Thymus (tissue), 11 donors: ENCODE measurements around the gene NCAPG2. TPM values are rescaled to one million over a fixed set of nuclear protein-coding genes. Genes with fewer than 3 reads are reported as not detected.

Source experiments
- DNase-seq, 9 donors: peaks; one replicate each; pipeline ENCODE4 v3.0.0-alpha.2; 2013; ENCODE audit warnings: low spot score in 9 of 9, low read depth in 6 of 9, missing footprints in 1 of 9
- H3K27ac ChIP-seq, 2 donors: one replicate each; pipeline ENCODE4 v1.5.1; 2013; ENCODE audit warnings: control low read depth in 1 of 2, low read depth in 1 of 2, low read length in 1 of 2, mild to moderate bottlenecking in 1 of 2, moderate library complexity in 1 of 2
- H3K27me3 ChIP-seq, 2 donors: one replicate each; pipeline ENCODE4 v1.5.1; 2013; ENCODE audit warnings: low read length in 1 of 2; ENCODE audit not compliant: control insufficient read depth in 2 of 2, insufficient read depth in 1 of 2
- H3K36me3 ChIP-seq, 2 donors: one replicate each; pipeline ENCODE4 v1.5.1; 2013; ENCODE audit warnings: low read length in 1 of 2, mild to moderate bottlenecking in 1 of 2, moderate library complexity in 1 of 2; ENCODE audit not compliant: control insufficient read depth in 2 of 2, insufficient read depth in 2 of 2
- H3K4me1 ChIP-seq, 2 donors: one replicate each; pipeline ENCODE4 v1.5.1; 2013; ENCODE audit warnings: low read length in 2 of 2; ENCODE audit not compliant: control insufficient read depth in 2 of 2, insufficient read depth in 2 of 2
- H3K4me3 ChIP-seq, 2 donors: one replicate each; pipeline ENCODE4 v1.5.1; 2013; ENCODE audit warnings: low read length in 2 of 2, control low read depth in 1 of 2, mild to moderate bottlenecking in 1 of 2
- H3K9me3 ChIP-seq, 2 donors: one replicate each; pipeline ENCODE4 v1.5.1; 2013; ENCODE audit warnings: low read length in 1 of 2, mild to moderate bottlenecking in 1 of 2; ENCODE audit not compliant: control insufficient read depth in 2 of 2, insufficient read depth in 1 of 2
- WGBS: extraction: QIAGEN DNeasy Blood & Tissue Kit; methylation state at CpG from one replicate; pipeline ENCODE4 v1.1.7; 2013; 5-methylcytosine and 5-hydroxymethylcytosine counted together
- polyA plus RNA-seq: library from polyadenylated mRNA; stranded (reverse); fragments of 200-250 nt; gene quantifications from one replicate; pipeline ENCODE4 v1.2.3, GENCODE V29; 2013
- total RNA-seq: library from RNA; stranded (reverse); fragments of 120-200 nt; gene quantifications from one replicate; pipeline ENCODE4 v1.2.4, GENCODE V29; 2013
- donor health status: healthy.

NCAPG2 gene
- total and polyA plus RNA-seq, 2 donors, result 3.8 to 22.7 TPM

GRCh38 chr7:158730383-158731346 is 26.1 kb upstream of the NCAPG2 start:
- no peak for DNase-seq
- no peaks in the 10 kb centered on the region for H3K4me1 ChIP-seq
- WGBS, result 96% methylated on average over 23 of the region's 23 CpGs
- no peaks in the 10 kb centered on the region for H3K27me3 ChIP-seq
- peaks cover 14 to 28% of the 10 kb centered on the region in 2 donors for H3K36me3 ChIP-seq
- no peaks in the 10 kb centered on the region for H3K9me3 ChIP-seq
- no peak overlapping the region for H3K4me3 ChIP-seq
- no peak overlapping the region for H3K27ac ChIP-seq

GRCh38 chr7:158729646-158730382 is 25.2 kb upstream of the NCAPG2 start:
- H3K27ac ChIP-seq, result no peak overlapping the region

GRCh38 chr7:158728911-158729645 is 24.5 kb upstream of the NCAPG2 start:
- 93% methylated on average over 16 of the region's 16 CpGs for WGBS
- Histone ChIP-seq H3K27ac (no peak overlapping the region), H3K4me1 (no peaks in the 10 kb centered on the region), H3K9me3 (no peaks in the 10 kb centered on the region), H3K27me3 (no peaks in the 10 kb centered on the region), H3K4me3 (no peak overlapping the region), H3K36me3 (peaks cover 13 to 14% of the 10 kb centered on the region in 2 donors)
- no peak for DNase-seq

More at GRCh38 chr7:158729646-158730382, 25.2 kb upstream of the NCAPG2 start:
- H3K27me3 ChIP-seq, result no peaks in the 10 kb centered on the region
- H3K4me3 ChIP-seq, result no peak overlapping the region
- no peaks in the 10 kb centered on the region for H3K9me3 ChIP-seq
- 97% methylated on average over 7 of the region's 7 CpGs for WGBS
- peaks cover 14 to 20% of the 10 kb centered on the region in 2 donors for H3K36me3 ChIP-seq
- H3K4me1 ChIP-seq, result no peaks in the 10 kb centered on the region
- no peak for DNase-seq

GRCh38 chr7:158727690-158728089 is 23.1 kb upstream of the NCAPG2 start:
- Histone ChIP-seq H3K36me3 (peaks cover 9% of the 10 kb centered on the region in 2 donors), H3K4me1 (no peaks in the 10 kb centered on the region), H3K27me3 (no peaks in the 10 kb centered on the region), H3K27ac (no peak overlapping the region), H3K9me3 (no peaks in the 10 kb centered on the region), H3K4me3 (no peak overlapping the region)
- over 99% methylated on average over 5 of the region's 5 CpGs for WGBS
- DNase-seq, result no peak

GRCh38 chr7:158726277-158726807 is 21.7 kb upstream of the NCAPG2 start:
- Histone ChIP-seq H3K4me3 (no peak overlapping the region), H3K36me3 (peaks cover 3 to 6% of the 10 kb centered on the region in 2 donors), H3K9me3 (no peaks in the 10 kb centered on the region), H3K4me1 (no peaks in the 10 kb centered on the region), H3K27me3 (no peaks in the 10 kb centered on the region), H3K27ac (no peak overlapping the region)
- WGBS, result 97% methylated on average over 4 of the region's 4 CpGs
- DNase-seq, result no peak

- Histone ChIP-seq H3K27me3 (no peaks in the 10 kb centered on the region), H3K27ac (no peak overlapping the region), H3K9me3 (no peaks in the 10 kb centered on the region), H3K36me3 (peaks cover 3 to 4% of the 10 kb centered on the region in 2 donors), H3K4me3 (no peak overlapping the region), H3K4me1 (no peaks in the 10 kb centered on the region)
- DNase-seq, result no peak
- 94% methylated on average over 4 of the region's 4 CpGs for WGBS
Observed at GRCh38 chr7:158725506-158725800, 20.8 kb upstream of the NCAPG2 start.

GRCh38 chr7:158724658-158725505 is 20.3 kb upstream of the NCAPG2 start:
- WGBS, result 97% methylated on average over 21 of the region's 21 CpGs
- Histone ChIP-seq H3K36me3 (peaks cover 0 to 2% of the 10 kb centered on the region in 2 donors), H3K4me3 (no peak overlapping the region), H3K4me1 (no peaks in the 10 kb centered on the region), H3K27me3 (no peaks in the 10 kb centered on the region), H3K27ac (no peak overlapping the region), H3K9me3 (no peaks in the 10 kb centered on the region)
- DNase-seq, result no peak

GRCh38 chr7:158723714-158724385 is 19.2 kb upstream of the NCAPG2 start:
- Histone ChIP-seq H3K4me1 (no peaks in the 10 kb centered on the region), H3K27me3 (no peaks in the 10 kb centered on the region), H3K9me3 (no peaks in the 10 kb centered on the region), H3K27ac (no peak overlapping the region), H3K4me3 (no peak overlapping the region), H3K36me3 (no peaks in the 10 kb centered on the region)
- no peak for DNase-seq
- WGBS, result 97% methylated on average over 12 of the region's 12 CpGs
